ENCODE measurements around the gene POLR2B.

- TF ChIP-seq RAD21 (IDR thresholded peaks at IDR 0.05; ENCODE audit: low read length) (no peak), CTCF (conservative IDR thresholded peaks at IDR 0.05; ENCODE audit: low read depth, low read length) (no peak), MAFK (IDR thresholded peaks at IDR 0.05; ENCODE audit: low read depth, low read length) (no peak), POLR2A (IDR thresholded peaks at IDR 0.05; ENCODE audit: low read depth, low read length) (no peak), USF2 (IDR thresholded peaks at IDR 0.05; ENCODE audit: low read depth, low read length) (no peak), NFE2L2 (IDR thresholded peaks at IDR 0.05; ENCODE audit: low read depth, low read length) (no peak), BHLHE40 (IDR thresholded peaks at IDR 0.05; ENCODE audit: low read depth, low read length) (no peak)
Measured at GRCh38 chr4:56940971-56941370, 37.7 kb upstream of the POLR2B start.

Measured in IMR-90 (cell line).